ENCODE measurements around the gene CD53.

CD53 gene

GRCh38 chr1:110888641-110889040, 15.7 kb downstream of the CD53 start:
- H2AK5ac ChIP-seq (ENCODE audit: low read length, severe bottlenecking), result no peak overlapping the region
- no peak overlapping the region for H2BK5ac ChIP-seq (ENCODE audit: low read depth, low read length, poor library complexity, severe bottlenecking)
- H4K91ac ChIP-seq (ENCODE audit: low read length), result no peak overlapping the region
- H3K4me1 ChIP-seq (ENCODE audit: control insufficient read depth, insufficient read depth, low read depth, low read length), result no peaks in the 10 kb centered on the region
- H3K27me3 ChIP-seq (ENCODE audit: control insufficient read depth in 1 of 2, insufficient read depth in 1 of 2, low read length in 2 of 2), result no peaks in the 10 kb centered on the region
- no peak overlapping the region for H3K4ac ChIP-seq (ENCODE audit: low read depth in 1 of 2, low read length in 2 of 2)
- H3K9ac ChIP-seq (ENCODE audit: low read length), result no peak overlapping the region
- H3K36me3 ChIP-seq (ENCODE audit: control insufficient read depth in 1 of 2, insufficient read depth in 2 of 2, low read depth in 1 of 2, low read length in 2 of 2), result no peaks in the 10 kb centered on the region
- no peak overlapping the region for H3K4me2 ChIP-seq (ENCODE audit: low read length, poor library complexity, severe bottlenecking)
- no peak overlapping the region for H2BK120ac ChIP-seq (ENCODE audit: low read depth, low read length)
- H2AFZ ChIP-seq (ENCODE audit: low read depth, low read length), result no peak overlapping the region
- H3K4me3 ChIP-seq (ENCODE audit: insufficient read depth in 1 of 2, low read depth in 1 of 2, low read length in 2 of 2), result no peak overlapping the region
- H2BK15ac ChIP-seq (ENCODE audit: low read depth, poor library complexity, severe bottlenecking), result no peak overlapping the region
- no peak overlapping the region for H3K27ac ChIP-seq (ENCODE audit: low read length, poor library complexity, severe bottlenecking)
- H3K14ac ChIP-seq (ENCODE audit: low read length in 2 of 2), result no peak overlapping the region
- no peaks in the 10 kb centered on the region for H3K79me1 ChIP-seq (replicated peaks; ENCODE audit: low read length, poor library complexity, severe bottlenecking)
- no peak overlapping the region for H4K8ac ChIP-seq (ENCODE audit: low read length)
- no peak for DNase-seq
- no peak overlapping the region for H3K23ac ChIP-seq (ENCODE audit: low read length in 2 of 2)
- no peaks in the 10 kb centered on the region for H3K9me3 ChIP-seq (ENCODE audit: control insufficient read depth, low read length)
- H3K18ac ChIP-seq (ENCODE audit: low read depth in 1 of 2, low read length in 2 of 2), result no peak overlapping the region
- H2BK12ac ChIP-seq (ENCODE audit: low read length in 2 of 2), result no peak overlapping the region

GRCh38 chr1:110890474-110891196, 17.7 kb downstream of the CD53 start:
- Histone ChIP-seq H3K23ac (ENCODE audit: low read length in 2 of 2) (no peak overlapping the region), H2AK5ac (ENCODE audit: low read length, severe bottlenecking) (no peak overlapping the region), H3K36me3 (ENCODE audit: control insufficient read depth in 1 of 2, insufficient read depth in 2 of 2, low read depth in 1 of 2, low read length in 2 of 2) (no peaks in the 10 kb centered on the region), H3K4me3 (ENCODE audit: insufficient read depth in 1 of 2, low read depth in 1 of 2, low read length in 2 of 2) (no peak overlapping the region), H2BK120ac (ENCODE audit: low read depth, low read length) (no peak overlapping the region), H3K4me2 (ENCODE audit: low read length, poor library complexity, severe bottlenecking) (no peak overlapping the region), H2BK12ac (ENCODE audit: low read length in 2 of 2) (no peak overlapping the region), H3K9ac (ENCODE audit: low read length) (no peak overlapping the region), H4K8ac (ENCODE audit: low read length) (no peak overlapping the region), H4K91ac (ENCODE audit: low read length) (no peak overlapping the region), H3K79me1 (replicated peaks; ENCODE audit: low read length, poor library complexity, severe bottlenecking) (no peaks in the 10 kb centered on the region), H3K4me1 (ENCODE audit: control insufficient read depth, insufficient read depth, low read depth, low read length) (no peaks in the 10 kb centered on the region), H3K9me3 (ENCODE audit: control insufficient read depth, low read length) (no peaks in the 10 kb centered on the region), H3K27me3 (ENCODE audit: control insufficient read depth in 1 of 2, insufficient read depth in 1 of 2, low read length in 2 of 2) (no peaks in the 10 kb centered on the region), H3K18ac (ENCODE audit: low read depth in 1 of 2, low read length in 2 of 2) (no peak overlapping the region), H2BK15ac (ENCODE audit: low read depth, poor library complexity, severe bottlenecking) (no peak overlapping the region), H2AFZ (ENCODE audit: low read depth, low read length) (no peak overlapping the region), H3K27ac (ENCODE audit: low read length, poor library complexity, severe bottlenecking) (no peak overlapping the region), H3K4ac (ENCODE audit: low read depth in 1 of 2, low read length in 2 of 2) (no peak overlapping the region), H2BK5ac (ENCODE audit: low read depth, low read length, poor library complexity, severe bottlenecking) (no peak overlapping the region), H3K14ac (ENCODE audit: low read length in 2 of 2) (no peak overlapping the region)
- 65% methylated on average over 3 of the region's 3 CpGs for WGBS
- DNase-seq, result no peak

GRCh38 chr1:110893908-110894490, 21.1 kb downstream of the CD53 start:
- Histone ChIP-seq H3K27ac (ENCODE audit: low read length, poor library complexity, severe bottlenecking) (no peak overlapping the region), H4K91ac (ENCODE audit: low read length) (no peak overlapping the region), H3K4me3 (ENCODE audit: insufficient read depth in 1 of 2, low read depth in 1 of 2, low read length in 2 of 2) (no peak overlapping the region), H3K9me3 (ENCODE audit: control insufficient read depth, low read length) (no peaks in the 10 kb centered on the region), H3K9ac (ENCODE audit: low read length) (no peak overlapping the region), H3K36me3 (ENCODE audit: control insufficient read depth in 1 of 2, insufficient read depth in 2 of 2, low read depth in 1 of 2, low read length in 2 of 2) (no peaks in the 10 kb centered on the region), H3K4me2 (ENCODE audit: low read length, poor library complexity, severe bottlenecking) (no peak overlapping the region), H2BK120ac (ENCODE audit: low read depth, low read length) (no peak overlapping the region), H2BK5ac (ENCODE audit: low read depth, low read length, poor library complexity, severe bottlenecking) (no peak overlapping the region), H4K8ac (ENCODE audit: low read length) (no peak overlapping the region), H3K18ac (ENCODE audit: low read depth in 1 of 2, low read length in 2 of 2) (no peak overlapping the region), H3K79me1 (replicated peaks; ENCODE audit: low read length, poor library complexity, severe bottlenecking) (no peaks in the 10 kb centered on the region), H3K14ac (ENCODE audit: low read length in 2 of 2) (no peak overlapping the region), H3K23ac (ENCODE audit: low read length in 2 of 2) (no peak overlapping the region), H3K4ac (ENCODE audit: low read depth in 1 of 2, low read length in 2 of 2) (no peak overlapping the region), H2AK5ac (ENCODE audit: low read length, severe bottlenecking) (no peak overlapping the region), H2AFZ (ENCODE audit: low read depth, low read length) (no peak overlapping the region), H2BK12ac (ENCODE audit: low read length in 2 of 2) (no peak overlapping the region), H2BK15ac (ENCODE audit: low read depth, poor library complexity, severe bottlenecking) (no peak overlapping the region), H3K4me1 (ENCODE audit: control insufficient read depth, insufficient read depth, low read depth, low read length) (no peaks in the 10 kb centered on the region), H3K27me3 (ENCODE audit: control insufficient read depth in 1 of 2, insufficient read depth in 1 of 2, low read length in 2 of 2) (no peaks in the 10 kb centered on the region)
- WGBS, result 43% methylated on average over 3 of the region's 3 CpGs
- no peak for DNase-seq

- Histone ChIP-seq H2BK120ac (ENCODE audit: low read depth, low read length) (no peak overlapping the region), H2BK5ac (ENCODE audit: low read depth, low read length, poor library complexity, severe bottlenecking) (no peak overlapping the region), H3K4me1 (ENCODE audit: control insufficient read depth, insufficient read depth, low read depth, low read length) (no peaks in the 10 kb centered on the region), H3K27ac (ENCODE audit: low read length, poor library complexity, severe bottlenecking) (no peak overlapping the region), H2AK5ac (ENCODE audit: low read length, severe bottlenecking) (no peak overlapping the region), H3K9me3 (ENCODE audit: control insufficient read depth, low read length) (no peaks in the 10 kb centered on the region), H2AFZ (ENCODE audit: low read depth, low read length) (no peak overlapping the region), H2BK15ac (ENCODE audit: low read depth, poor library complexity, severe bottlenecking) (no peak overlapping the region), H2BK12ac (ENCODE audit: low read length in 2 of 2) (no peak overlapping the region), H3K23ac (ENCODE audit: low read length in 2 of 2) (no peak overlapping the region), H4K91ac (ENCODE audit: low read length) (no peak overlapping the region), H3K36me3 (ENCODE audit: control insufficient read depth in 1 of 2, insufficient read depth in 2 of 2, low read depth in 1 of 2, low read length in 2 of 2) (no peaks in the 10 kb centered on the region), H3K4ac (ENCODE audit: low read depth in 1 of 2, low read length in 2 of 2) (no peak overlapping the region), H3K14ac (ENCODE audit: low read length in 2 of 2) (no peak overlapping the region), H3K4me3 (ENCODE audit: insufficient read depth in 1 of 2, low read depth in 1 of 2, low read length in 2 of 2) (no peak overlapping the region), H3K18ac (ENCODE audit: low read depth in 1 of 2, low read length in 2 of 2) (no peak overlapping the region), H3K27me3 (ENCODE audit: control insufficient read depth in 1 of 2, insufficient read depth in 1 of 2, low read length in 2 of 2) (no peaks in the 10 kb centered on the region), H3K9ac (ENCODE audit: low read length) (no peak overlapping the region), H3K4me2 (ENCODE audit: low read length, poor library complexity, severe bottlenecking) (no peak overlapping the region), H4K8ac (ENCODE audit: low read length) (no peak overlapping the region), H3K79me1 (replicated peaks; ENCODE audit: low read length, poor library complexity, severe bottlenecking) (no peaks in the 10 kb centered on the region)
- WGBS, result 38% methylated on average over 2 of the region's 2 CpGs
- DNase-seq, result no peak
Measured at GRCh38 chr1:110896090-110896489, 23.1 kb downstream of the CD53 start.
